ENCODE results near the gene TRAP1. TPM values are rescaled to one million over a fixed set of nuclear protein-coding genes. Genes with fewer than 3 reads are reported as not detected.
"Not testable (repeated sequence)": the region's sequence is repeated elsewhere in the genome, so short reads cannot be mapped to it uniquely, and the experiment has no call there.

TRAP1 gene
- total and polyA plus RNA-seq, 9 donors: 66.6 to 135 (median 119) TPM

DNA sequence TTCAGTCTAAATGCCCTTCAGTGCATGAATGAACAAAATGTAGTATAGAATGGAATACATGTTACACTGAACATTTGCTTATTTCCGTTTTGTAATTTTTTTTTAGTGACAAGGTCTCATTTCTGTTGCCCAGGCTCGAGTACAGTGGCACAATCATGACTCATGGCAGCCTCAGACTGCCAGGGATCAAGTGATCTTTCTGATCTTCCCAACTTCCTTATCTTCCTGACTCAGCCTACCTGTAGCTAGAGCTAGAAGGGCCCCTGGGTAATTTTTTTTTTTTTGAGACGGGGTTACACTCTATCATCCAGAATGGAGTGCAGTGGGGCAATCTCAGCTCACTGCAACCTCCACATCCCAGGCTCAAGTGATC, 98.6 kb downstream of the TRAP1 start:
- no peak overlapping the region for H3K4me3 ChIP-seq (ENCODE audit: low read length)
- H3K9me3 ChIP-seq (replicated peaks; ENCODE audit: control insufficient read depth, low read depth, low read length): no peaks in the 10 kb centered on the region
- peaks cover 7% of the 10 kb centered on the region for H3K36me3 ChIP-seq (ENCODE audit: control insufficient read depth, insufficient read depth, low read length)
- no peaks in the 10 kb centered on the region for H3K4me1 ChIP-seq (ENCODE audit: control insufficient read depth, insufficient read depth, low read length)
- no peak for DNase-seq
- no peak overlapping the region for H3K27ac ChIP-seq (ENCODE audit: low read length)
- H3K27me3 ChIP-seq (ENCODE audit: control insufficient read depth, insufficient read depth, low read length): no peaks in the 10 kb centered on the region
- WGBS (ENCODE audit: insufficient coverage): 88% methylated on average over 1 of the region's 3 CpGs

DNA sequence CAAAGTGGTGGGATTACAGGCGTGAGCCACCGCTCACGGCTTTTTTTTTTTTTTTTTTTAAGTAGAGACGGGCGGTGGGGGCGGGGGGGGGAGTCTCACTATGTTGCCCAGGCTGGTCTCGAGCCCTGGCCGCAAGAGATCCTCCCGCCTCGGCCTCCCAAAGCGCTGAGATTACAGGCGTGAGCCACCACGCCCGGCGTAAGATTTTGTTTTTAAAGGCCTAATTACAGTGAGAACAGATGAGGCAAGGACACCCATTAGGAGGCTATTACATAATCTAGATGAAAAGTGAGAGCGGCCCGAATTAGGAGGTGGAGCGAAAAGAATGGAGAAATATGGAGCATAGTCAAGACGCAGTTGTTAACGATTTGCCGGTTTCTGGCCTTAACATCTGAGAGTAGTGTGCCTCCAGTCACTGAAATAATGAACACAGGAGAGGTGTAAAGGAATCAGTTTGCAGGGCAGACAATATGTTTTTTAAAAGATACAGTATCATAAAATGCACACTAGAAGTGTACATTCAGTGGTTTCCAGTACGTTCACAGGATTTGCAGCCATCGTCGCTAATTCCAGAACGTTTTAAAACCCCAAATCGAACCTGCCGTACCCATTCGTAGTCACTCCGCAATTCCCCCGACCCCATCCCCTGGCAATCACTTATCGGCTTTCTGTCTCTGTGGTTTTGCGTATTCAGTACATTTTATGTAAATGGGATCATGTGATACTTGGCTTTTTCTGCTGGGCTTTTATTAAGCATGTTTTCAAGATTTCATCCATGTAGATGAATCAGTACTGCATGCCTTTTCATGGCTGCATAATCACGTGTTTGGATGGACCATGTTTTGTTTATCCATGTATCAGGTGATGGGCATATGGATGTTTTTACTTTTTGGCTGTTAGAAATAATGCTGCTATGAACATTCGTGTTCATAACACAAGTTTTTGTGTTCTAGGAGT, 104.5 kb downstream of the TRAP1 start:
- 82% methylated on average over 23 of the region's 34 CpGs for WGBS (ENCODE audit: insufficient coverage)
- H3K4me1 ChIP-seq (ENCODE audit: control insufficient read depth, insufficient read depth, low read length): peaks cover 14% of the 10 kb centered on the region
- H3K4me3 ChIP-seq (ENCODE audit: low read length): peak overlapping the region; percentile 100
- H3K9me3 ChIP-seq (replicated peaks; ENCODE audit: control insufficient read depth, low read depth, low read length): no peaks in the 10 kb centered on the region
- peaks cover 15% of the 10 kb centered on the region for H3K36me3 ChIP-seq (ENCODE audit: control insufficient read depth, insufficient read depth, low read length)
- no peak for DNase-seq
- no peaks in the 10 kb centered on the region for H3K27me3 ChIP-seq (ENCODE audit: control insufficient read depth, insufficient read depth, low read length)
- H3K27ac ChIP-seq (ENCODE audit: low read length): no peak overlapping the region

DNA sequence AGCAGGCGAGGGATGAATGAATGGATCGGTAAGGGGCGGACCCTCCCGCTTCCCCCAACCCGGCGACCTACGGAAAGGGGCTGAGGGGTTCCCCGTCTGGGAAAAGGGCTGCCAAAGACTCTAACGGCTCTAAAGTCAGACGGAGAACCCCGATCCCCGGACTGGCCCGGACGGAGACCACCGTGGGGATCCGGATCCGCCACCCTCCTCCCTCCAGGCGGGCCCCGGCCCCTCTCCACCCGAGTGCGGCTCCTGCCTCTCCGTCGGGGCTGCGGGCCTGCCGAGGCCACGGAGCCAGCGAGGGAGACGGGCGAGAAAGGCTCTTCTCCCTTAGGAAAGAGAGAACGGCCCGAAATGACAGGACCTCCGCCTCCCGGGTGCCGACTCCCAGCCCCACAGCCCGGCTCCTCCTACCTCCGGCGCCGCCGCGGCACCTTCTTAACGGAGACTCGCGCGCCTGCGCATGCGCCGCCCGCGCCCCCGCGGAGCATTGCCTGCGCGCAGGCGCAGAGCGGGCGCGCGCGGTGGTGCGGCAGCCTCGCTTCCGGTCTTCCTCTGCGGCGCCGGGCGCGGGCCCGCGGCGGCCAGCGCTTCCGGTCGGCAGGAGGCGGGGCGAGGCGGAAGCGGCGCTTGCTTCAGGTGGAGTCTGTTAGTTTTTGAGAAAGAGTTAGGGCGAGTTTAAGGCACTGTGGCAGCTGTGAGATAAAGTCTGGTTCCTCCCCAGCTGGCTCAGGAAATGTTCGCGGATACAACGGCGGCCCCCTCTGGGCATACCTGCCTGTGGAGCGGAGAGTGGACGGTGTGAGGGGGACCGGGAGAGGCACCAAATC, 106.0 kb downstream of the TRAP1 start, which contains the start of gene SLX4:
Gene SLX4 (minus strand): TSS at position 461 of the 830 bp plus-strand sequence. CDS start 2,642 bp downstream, outside the sequence.
- no peaks in the 10 kb centered on the region for H3K27me3 ChIP-seq (ENCODE audit: control insufficient read depth, insufficient read depth, low read length)
- peak within 1 kb of the TSS; percentile 81 for H3K27ac ChIP-seq (ENCODE audit: low read length)
- WGBS (ENCODE audit: insufficient coverage): under 1% methylated on average over 75 of the region's 86 CpGs
- peak within 1 kb of the TSS; percentile 100 for H3K4me3 ChIP-seq (ENCODE audit: low read length)
- peaks cover 14% of the 10 kb centered on the region for H3K4me1 ChIP-seq (ENCODE audit: control insufficient read depth, insufficient read depth, low read length)
- DNase-seq: peak; percentile 97
- no peaks in the 10 kb centered on the region for H3K9me3 ChIP-seq (replicated peaks; ENCODE audit: control insufficient read depth, low read depth, low read length)
- peaks cover 22% of the 10 kb centered on the region for H3K36me3 ChIP-seq (ENCODE audit: control insufficient read depth, insufficient read depth, low read length)

DNA sequence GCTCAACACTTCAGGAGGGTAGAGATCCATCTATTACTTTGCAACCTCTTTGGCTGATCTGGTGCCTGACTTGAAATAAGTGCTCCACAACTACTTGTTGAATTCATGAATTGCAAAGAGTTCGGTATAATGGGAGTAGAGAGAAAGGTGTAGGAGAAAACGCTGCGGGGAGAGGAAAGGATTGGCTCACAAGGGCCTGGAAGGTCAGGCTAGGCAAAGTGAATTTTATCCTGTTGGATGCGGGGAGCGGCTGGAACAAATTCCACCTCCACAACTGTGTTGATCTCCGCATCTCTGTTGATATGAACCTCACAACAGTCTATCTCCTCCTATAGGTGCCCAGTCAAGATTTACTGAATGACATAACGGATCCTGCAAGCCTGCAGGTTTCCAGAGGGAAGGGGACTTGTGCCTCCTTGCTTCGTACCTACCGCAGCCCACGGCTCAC, 106.6 kb downstream of the TRAP1 start:
- WGBS (ENCODE audit: insufficient coverage): 0% methylated on average over 7 of the region's 10 CpGs
- H3K27ac ChIP-seq (ENCODE audit: low read length): peak overlapping the region; percentile 80
- no peaks in the 10 kb centered on the region for H3K9me3 ChIP-seq (replicated peaks; ENCODE audit: control insufficient read depth, low read depth, low read length)
- peaks cover 14% of the 10 kb centered on the region for H3K4me1 ChIP-seq (ENCODE audit: control insufficient read depth, insufficient read depth, low read length)
- H3K27me3 ChIP-seq (ENCODE audit: control insufficient read depth, insufficient read depth, low read length): no peaks in the 10 kb centered on the region
- peak overlapping the region; percentile 97 for H3K4me3 ChIP-seq (ENCODE audit: low read length)
- DNase-seq: no peak
- peaks cover 25% of the 10 kb centered on the region for H3K36me3 ChIP-seq (ENCODE audit: control insufficient read depth, insufficient read depth, low read length)

GRCh38 chr16:3609895-3610697, 107.2 kb downstream of the TRAP1 start:
- DNase-seq: peak; percentile 32
- H3K4me1 ChIP-seq (ENCODE audit: control insufficient read depth, insufficient read depth, low read length): peaks cover 14% of the 10 kb centered on the region
- no peak overlapping the region for H3K27ac ChIP-seq (ENCODE audit: low read length)
- H3K9me3 ChIP-seq (replicated peaks; ENCODE audit: control insufficient read depth, low read depth, low read length): no peaks in the 10 kb centered on the region
- H3K36me3 ChIP-seq (ENCODE audit: control insufficient read depth, insufficient read depth, low read length): peaks cover 24% of the 10 kb centered on the region
- no peaks in the 10 kb centered on the region for H3K27me3 ChIP-seq (ENCODE audit: control insufficient read depth, insufficient read depth, low read length)
- 65% methylated on average over 10 of the region's 14 CpGs for WGBS (ENCODE audit: insufficient coverage)
- H3K4me3 ChIP-seq (ENCODE audit: low read length): peak overlapping the region; percentile 97

GRCh38 chr16:3608976-3609375, 108.3 kb downstream of the TRAP1 start:
- WGBS (ENCODE audit: insufficient coverage): 87% methylated on average over 10 of the region's 13 CpGs
- not testable (repeated sequence) for H3K27me3 ChIP-seq (ENCODE audit: control insufficient read depth, insufficient read depth, low read length); H3K9me3 ChIP-seq (replicated peaks; ENCODE audit: control insufficient read depth, low read depth, low read length); H3K4me3 ChIP-seq (ENCODE audit: low read length); DNase-seq; H3K27ac ChIP-seq (ENCODE audit: low read length)
- peaks cover 24% of the 10 kb centered on the region for H3K36me3 ChIP-seq (ENCODE audit: control insufficient read depth, insufficient read depth, low read length)
- H3K4me1 ChIP-seq (ENCODE audit: control insufficient read depth, insufficient read depth, low read length): peaks cover 14% of the 10 kb centered on the region

DNA sequence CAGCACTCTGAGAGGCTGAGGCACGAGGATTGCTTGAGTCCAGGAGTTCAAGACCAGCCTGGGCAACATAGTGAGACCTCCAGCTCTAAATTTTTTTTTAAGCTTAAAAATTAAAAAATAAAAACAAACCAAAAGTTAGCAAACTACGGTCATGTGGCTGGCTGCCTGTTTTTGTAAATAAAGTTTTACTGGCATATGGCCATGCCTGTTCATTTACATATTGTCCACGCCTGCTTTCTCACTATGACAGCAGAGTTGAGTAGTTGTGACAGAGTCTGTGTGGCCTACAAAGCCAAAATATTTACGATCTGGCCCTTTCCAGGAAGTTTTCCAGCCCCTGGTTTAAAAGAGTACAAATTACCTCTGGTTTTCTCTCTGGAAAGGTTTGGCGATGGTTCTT, 109.3 kb downstream of the TRAP1 start:
- Histone ChIP-seq H3K27me3 (ENCODE audit: control insufficient read depth, insufficient read depth, low read length) (no peaks in the 10 kb centered on the region), H3K4me1 (ENCODE audit: control insufficient read depth, insufficient read depth, low read length) (peaks cover 14% of the 10 kb centered on the region), H3K27ac (ENCODE audit: low read length) (no peak overlapping the region), H3K4me3 (ENCODE audit: low read length) (no peak overlapping the region), H3K36me3 (ENCODE audit: control insufficient read depth, insufficient read depth, low read length) (peaks cover 28% of the 10 kb centered on the region), H3K9me3 (replicated peaks; ENCODE audit: control insufficient read depth, low read depth, low read length) (no peaks in the 10 kb centered on the region)
- no peak for DNase-seq
- WGBS (ENCODE audit: insufficient coverage): 100% methylated on average over 1 of the region's 5 CpGs

Other genes with a start within 250 kb of the TRAP1 start
- gene C16orf90, start 222.0 kb downstream of the TRAP1 start, total RNA-seq: not detected
- gene C16orf90, start 222.0 kb downstream of the TRAP1 start, polyA plus RNA-seq (ENCODE audit: insufficient read depth in 1 of 8, insufficient read length in 8 of 8, low replicate concordance in 1 of 8): not detected
- 18.8 TPM for gene CLUAP1, start 216.5 kb downstream of the TRAP1 start, total RNA-seq
- 10 to 100 TPM; 12.3 to 21.7 (median 18.8) TPM for gene CLUAP1, start 216.5 kb downstream of the TRAP1 start, polyA plus RNA-seq (ENCODE audit: insufficient read depth in 1 of 8, insufficient read length in 8 of 8, low replicate concordance in 1 of 8)
- 0.58 TPM for gene NLRC3, start 140.1 kb downstream of the TRAP1 start, total RNA-seq
- gene NLRC3, start 140.1 kb downstream of the TRAP1 start, polyA plus RNA-seq (ENCODE audit: insufficient read depth in 1 of 8, insufficient read length in 8 of 8, low replicate concordance in 1 of 8): 1 to 10 TPM in 4 of 8 donors, under 1 TPM in 4; 0.90 to 1.2 (median 1.0) TPM
- 3.2 TPM for gene SLX4, start 105.9 kb downstream of the TRAP1 start, total RNA-seq
- 1 to 10 TPM; 3.6 to 5.8 (median 4.5) TPM for gene SLX4, start 105.9 kb downstream of the TRAP1 start, polyA plus RNA-seq (ENCODE audit: insufficient read depth in 1 of 8, insufficient read length in 8 of 8, low replicate concordance in 1 of 8)
- 17.3 TPM for gene DNASE1, start 62.8 kb downstream of the TRAP1 start, total RNA-seq
- gene DNASE1, start 62.8 kb downstream of the TRAP1 start, polyA plus RNA-seq (ENCODE audit: insufficient read depth in 1 of 8, insufficient read length in 8 of 8, low replicate concordance in 1 of 8): 10 to 100 TPM; 12.7 to 22.3 (median 15.6) TPM
- 26.4 TPM for gene CREBBP, start 163.2 kb upstream of the TRAP1 start, total RNA-seq
- gene CREBBP, start 163.2 kb upstream of the TRAP1 start, polyA plus RNA-seq (ENCODE audit: insufficient read depth in 1 of 8, insufficient read length in 8 of 8, low replicate concordance in 1 of 8): 10 to 100 TPM; 31.1 to 54.2 (median 44.9) TPM